Measurements from ENCODE around the gene RPP25L. TPM values are rescaled to one million over a fixed set of nuclear protein-coding genes. Genes with fewer than 3 reads are reported as not detected.

RPP25L gene
- total and polyA plus RNA-seq, 2 of the 4 experiments (the other 2 are of a cell fraction) = 20.4 to 26.3 TPM

- WGBS, 2 experiments (ENCODE audit: extremely low coverage in 2 of 2, insufficient read length in 1 of 2) = 60% methylated on average over 3 of the region's 8 CpGs; no CpG with 5 or more reads in 1 of the 2 experiments
- Histone ChIP-seq H3K27ac (ENCODE audit: insufficient read depth, low read length) (no peak overlapping the region), H2AFZ (replicated peaks; ENCODE audit: low read length, poor library complexity) (no peak overlapping the region), H3K9me1 (ENCODE audit: insufficient read depth, low read length) (no peaks in the 10 kb centered on the region), H3K9ac (ENCODE audit: low read depth, low read length) (no peak overlapping the region), H4K8ac (ENCODE audit: low read depth in 2 of 2, low read length in 2 of 2) (no peak overlapping the region), H2BK15ac (ENCODE audit: low read depth, low read length) (no peak overlapping the region), H3K27me3 (ENCODE audit: control insufficient read depth, insufficient read depth, low read length) (peaks cover 77% of the 10 kb centered on the region), H3K14ac (replicated peaks; ENCODE audit: low read depth, low read length) (no peak overlapping the region), H4K91ac (ENCODE audit: insufficient read depth, low read depth, low read length) (no peak overlapping the region), H3K23ac (ENCODE audit: low read depth, low read length) (no peak overlapping the region), H3K4me2 (ENCODE audit: low read depth, low read length) (no peak overlapping the region), H3K18ac (ENCODE audit: low read depth, low read length) (no peak overlapping the region), H3K9me3 (ENCODE audit: control insufficient read depth, insufficient read depth, low read length) (peaks cover 3% of the 10 kb centered on the region; the same call in 1 of the 2 replicates), H3K4me1 (ENCODE audit: control insufficient read depth, insufficient read depth, low read length) (no peaks in the 10 kb centered on the region), H3K79me1 (ENCODE audit: low read depth in 1 of 2, low read length in 2 of 2) (no peaks in the 10 kb centered on the region), H4K5ac (ENCODE audit: low read depth, low read length) (no peak overlapping the region), H3K56ac (ENCODE audit: extremely low read depth, insufficient read depth, low read length) (no peak overlapping the region), H2BK120ac (ENCODE audit: low read depth, low read length) (no peak overlapping the region), H2BK5ac (ENCODE audit: low read depth, low read length, poor library complexity, severe bottlenecking) (no peak overlapping the region), H3K4me3 (ENCODE audit: insufficient read depth, low read depth, low read length) (no peak overlapping the region), H2BK20ac (ENCODE audit: low read depth, low read length) (no peak overlapping the region), H3K4ac (ENCODE audit: low read depth, low read length) (no peak overlapping the region), H2AK5ac (ENCODE audit: low read depth, low read length) (no peak overlapping the region), H2AK9ac (replicated peaks; ENCODE audit: low read depth, low read length, poor library complexity) (no peak overlapping the region), H3K36me3 (ENCODE audit: control insufficient read depth, insufficient read depth, low read length) (no peaks in the 10 kb centered on the region), H4K20me1 (ENCODE audit: insufficient read depth, low read length) (no peaks in the 10 kb centered on the region)
- in situ Hi-C loops (cut with MboI; ENCODE audit: low sequenced_read_pairs) (no loop called here), dilution Hi-C loops (cut with HindIII; ENCODE audit: low sequenced_read_pairs, unreplicated experiment) (no loop called here), intact Hi-C loops (cut with micrococcal nuclease) (no loop called here)
- no peak for ATAC-seq (ENCODE audit: low read depth)
- CTCF ChIA-PET = interaction anchor here (0.9 kb wide), 1 partner anchor 25 kb away, joined by 3 read pairs; no protein-coding TSS in a partner anchor
- no TSS peak for BruUV-seq (replicated peaks)
- no peak for DNase-seq
- TF ChIP-seq CTCF (conservative IDR thresholded peaks at IDR 0.05; ENCODE audit: low read depth, low read length) (no peak), CEBPB (IDR thresholded peaks at IDR 0.05; ENCODE audit: low read depth, low read length) (no peak), POLR2A (IDR thresholded peaks at IDR 0.05; ENCODE audit: low read depth, low read length) (no peak), CHD1 (IDR thresholded peaks at IDR 0.05; ENCODE audit: low read depth, low read length) (no peak), MAFK (IDR thresholded peaks at IDR 0.05; ENCODE audit: low read depth, low read length) (no peak)
- POLR2A ChIA-PET (ENCODE audit: unreplicated experiment) = no interaction called here
Measured at GRCh38 chr9:34566322-34566721, 45.6 kb downstream of the RPP25L start.

Measured in IMR-90 (cell line).